Mucosa of rectum (tissue), 2 donors: Measurements from ENCODE around the gene SRGAP1.

ENCODE experiments used
- H3K27ac ChIP-seq, 2 donors: one replicate each; pipeline ENCODE4 v1.7.0; 2013; ENCODE audit warnings: inconsistent platforms in 2 of 2, low read depth in 2 of 2, low read length in 2 of 2
- H3K27me3 ChIP-seq, 2 donors: one replicate each; pipeline ENCODE4 v1.7.0; 2013; ENCODE audit warnings: low read length in 2 of 2; ENCODE audit not compliant: control insufficient read depth in 2 of 2, insufficient read depth in 2 of 2
- H3K36me3 ChIP-seq, 2 donors: one replicate each; pipeline ENCODE4 v1.7.0; 2013; ENCODE audit warnings: low read length in 2 of 2; ENCODE audit not compliant: control insufficient read depth in 2 of 2, insufficient read depth in 2 of 2
- H3K4me1 ChIP-seq, 2 donors: one replicate each; pipeline ENCODE4 v1.7.0; 2013; ENCODE audit warnings: low read length in 2 of 2, mild to moderate bottlenecking in 1 of 2; ENCODE audit not compliant: control insufficient read depth in 2 of 2, insufficient read depth in 2 of 2
- H3K4me3 ChIP-seq, 2 donors: one replicate each; pipeline ENCODE4 v1.7.0; 2013; ENCODE audit warnings: low read length in 2 of 2
- H3K9ac ChIP-seq, 2 donors: one replicate each; pipeline ENCODE4 v1.7.0; 2013; ENCODE audit warnings: low read length in 2 of 2, low read depth in 1 of 2, mild to moderate bottlenecking in 1 of 2
- H3K9me3 ChIP-seq, 2 donors: one replicate each; pipeline ENCODE4 v1.7.0; 2013; ENCODE audit warnings: low read length in 2 of 2; ENCODE audit not compliant: control insufficient read depth in 2 of 2
- donor health status: healthy.
- donor health status: Normal muscosa, but diverticular disease.

SRGAP1 gene

GRCh38 chr12:63955831-63956666 is 111.5 kb downstream of the SRGAP1 start:
- H3K4me1 ChIP-seq: no peaks in the 10 kb centered on the region

GRCh38 chr12:63957496-63957895 is 113.0 kb downstream of the SRGAP1 start:
- no peak overlapping the region for H3K27ac ChIP-seq
- no peaks in the 10 kb centered on the region for H3K4me1 ChIP-seq
- H3K4me3 ChIP-seq: no peak overlapping the region
- no peaks in the 10 kb centered on the region for H3K36me3 ChIP-seq
- H3K9me3 ChIP-seq: no peaks in the 10 kb centered on the region
- no peaks in the 10 kb centered on the region for H3K27me3 ChIP-seq
- H3K9ac ChIP-seq: no peak overlapping the region

More at GRCh38 chr12:63955831-63956666, 111.5 kb downstream of the SRGAP1 start:
- Histone ChIP-seq H3K27me3 (no peaks in the 10 kb centered on the region), H3K27ac (peak overlapping the region; percentile 59 to 63), H3K4me3 (no peak overlapping the region), H3K9me3 (no peaks in the 10 kb centered on the region), H3K9ac (no peak overlapping the region), H3K36me3 (no peaks in the 10 kb centered on the region)

GRCh38 chr12:63958876-63959580 is 114.5 kb downstream of the SRGAP1 start:
- no peak overlapping the region for H3K9ac ChIP-seq
- no peaks in the 10 kb centered on the region for H3K4me1 ChIP-seq
- H3K9me3 ChIP-seq: no peaks in the 10 kb centered on the region
- H3K27me3 ChIP-seq: no peaks in the 10 kb centered on the region
- H3K36me3 ChIP-seq: no peaks in the 10 kb centered on the region
- no peak overlapping the region for H3K4me3 ChIP-seq
- no peak overlapping the region for H3K27ac ChIP-seq

- H3K9ac ChIP-seq: no peak overlapping the region
- H3K27me3 ChIP-seq: no peaks in the 10 kb centered on the region
- H3K27ac ChIP-seq: no peak overlapping the region
- H3K4me1 ChIP-seq: no peaks in the 10 kb centered on the region
- no peak overlapping the region for H3K4me3 ChIP-seq
- no peaks in the 10 kb centered on the region for H3K9me3 ChIP-seq
- no peaks in the 10 kb centered on the region for H3K36me3 ChIP-seq
These were observed 116.5 kb downstream of the SRGAP1 start for GRCh38 chr12:63961048-63961447.

DNA sequence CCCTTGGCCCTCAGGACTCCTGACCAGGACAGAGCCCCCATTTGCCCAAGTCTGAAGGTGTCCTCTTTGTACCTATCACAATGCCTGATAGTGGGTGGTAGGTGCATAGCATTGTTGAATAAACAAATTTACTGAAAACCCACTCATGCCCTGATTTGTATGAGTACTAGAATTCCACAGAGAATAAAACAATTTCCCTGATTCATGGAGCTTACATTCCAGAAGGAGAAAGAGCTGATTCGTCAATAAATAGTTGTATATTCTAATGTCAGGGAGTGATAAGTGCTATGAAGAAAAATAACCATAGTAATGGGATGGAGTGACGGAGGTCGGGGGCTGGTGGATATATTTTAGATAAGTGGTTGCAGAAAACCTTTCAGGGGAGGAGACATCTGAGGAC is 117.0 kb downstream of the SRGAP1 start:
- no peaks in the 10 kb centered on the region for H3K9me3 ChIP-seq
- no peak overlapping the region for H3K4me3 ChIP-seq
- H3K36me3 ChIP-seq: no peaks in the 10 kb centered on the region
- H3K9ac ChIP-seq: no peak overlapping the region
- no peak overlapping the region for H3K27ac ChIP-seq
- no peaks in the 10 kb centered on the region for H3K27me3 ChIP-seq
- H3K4me1 ChIP-seq: no peaks in the 10 kb centered on the region

- no peaks in the 10 kb centered on the region for H3K27me3 ChIP-seq
- H3K4me3 ChIP-seq: no peak overlapping the region
- no peaks in the 10 kb centered on the region for H3K9me3 ChIP-seq
- no peaks in the 10 kb centered on the region for H3K4me1 ChIP-seq
- H3K27ac ChIP-seq: no peak overlapping the region
- no peaks in the 10 kb centered on the region for H3K36me3 ChIP-seq
- no peak overlapping the region for H3K9ac ChIP-seq
These were observed 119.4 kb downstream of the SRGAP1 start for GRCh38 chr12:63963868-63964267.

- Histone ChIP-seq H3K9ac (no peak overlapping the region), H3K4me1 (no peaks in the 10 kb centered on the region), H3K27me3 (no peaks in the 10 kb centered on the region), H3K27ac (no peak overlapping the region), H3K9me3 (no peaks in the 10 kb centered on the region), H3K36me3 (no peaks in the 10 kb centered on the region), H3K4me3 (no peak overlapping the region)
These were observed 119.8 kb downstream of the SRGAP1 start for GRCh38 chr12:63964301-63964700.

GRCh38 chr12:63965936-63966605 is 121.6 kb downstream of the SRGAP1 start:
- Histone ChIP-seq H3K27me3 (no peaks in the 10 kb centered on the region), H3K27ac (no peak overlapping the region), H3K4me1 (peaks cover 5 to 9% of the 10 kb centered on the region in 2 donors), H3K9me3 (no peaks in the 10 kb centered on the region), H3K9ac (no peak overlapping the region), H3K36me3 (no peaks in the 10 kb centered on the region), H3K4me3 (no peak overlapping the region)

DNA sequence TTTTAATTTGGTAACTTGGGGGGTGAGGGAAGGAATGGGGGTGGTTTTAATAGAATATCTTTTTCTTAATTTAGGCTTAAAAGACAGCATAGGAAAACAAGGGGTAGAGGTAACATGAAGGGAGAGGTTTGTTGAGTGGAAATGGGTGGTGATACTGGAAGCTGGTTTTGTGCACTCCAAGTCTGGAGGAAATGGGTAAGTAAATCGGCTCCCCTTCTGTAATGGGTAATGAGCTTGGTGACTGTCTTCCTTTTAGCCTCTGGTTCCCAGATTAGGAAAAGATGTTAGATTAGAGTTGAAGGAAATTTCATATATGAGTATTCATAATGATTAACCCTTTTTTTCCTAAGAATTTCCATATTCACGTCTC is 122.1 kb downstream of the SRGAP1 start:
- Histone ChIP-seq H3K27me3 (no peaks in the 10 kb centered on the region), H3K4me1 (peaks cover 6 to 9% of the 10 kb centered on the region in 2 donors), H3K9me3 (no peaks in the 10 kb centered on the region), H3K9ac (no peak overlapping the region), H3K4me3 (no peak overlapping the region), H3K27ac (no peak overlapping the region), H3K36me3 (no peaks in the 10 kb centered on the region)
